ENCODE measurements around the gene DMD. TPM values are rescaled to one million over a fixed set of nuclear protein-coding genes. Genes with fewer than 3 reads are reported as not detected.

The DMD gene
- total RNA-seq, 1 donor from 2014 or later = 1.7 TPM

DNA sequence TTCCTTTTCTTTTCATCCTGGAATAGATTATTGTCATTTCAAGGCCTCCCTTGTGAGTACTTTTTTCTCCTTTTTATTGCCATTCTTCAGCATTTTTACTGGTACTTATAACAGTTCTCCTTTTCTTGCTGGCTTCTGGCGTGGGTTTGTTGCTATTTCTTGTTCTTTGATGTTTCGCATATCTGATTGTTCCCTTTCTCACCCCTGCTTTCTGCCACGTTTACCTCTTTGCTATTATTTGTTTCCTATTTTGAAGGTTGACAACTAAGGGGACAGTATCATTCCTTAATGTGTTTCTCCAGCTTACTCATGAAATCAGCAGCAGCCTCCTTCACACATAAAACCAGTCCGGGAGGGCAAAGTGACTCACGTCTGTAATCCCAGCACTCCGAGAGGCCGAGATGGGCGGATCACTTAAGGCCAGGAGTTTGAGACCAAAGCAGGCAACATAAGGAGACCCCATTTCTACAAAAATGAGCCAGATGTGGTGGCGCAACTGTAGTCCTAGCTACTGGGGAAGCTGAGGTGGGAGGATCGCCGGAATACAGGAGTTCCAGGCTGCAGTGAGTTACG, 72.6 kb downstream of the DMD start:
- H3K27ac Mint-ChIP-seq (ENCODE audit: unreplicated experiment) = no peak overlapping the region

DNA sequence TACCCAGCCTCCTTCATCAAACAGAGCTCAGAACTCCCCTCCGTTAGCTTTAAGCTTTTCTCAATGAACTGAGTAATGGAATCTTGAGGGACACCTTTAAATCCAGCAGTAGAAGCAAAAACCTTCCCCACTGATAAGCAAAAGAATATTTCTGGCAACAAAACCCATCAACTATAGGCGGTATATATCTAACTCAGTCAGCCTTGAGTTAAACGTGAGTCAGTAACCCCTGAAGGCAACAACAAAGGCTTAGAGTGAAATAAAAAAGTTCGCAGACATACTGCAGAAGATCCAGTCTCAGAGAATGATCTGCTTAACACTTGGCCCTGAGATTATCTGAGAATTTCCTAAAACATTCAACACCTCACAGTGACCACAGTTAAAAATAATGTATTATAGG, 77.2 kb downstream of the DMD start:
- Mint-ChIP-seq H3K4me3 (ENCODE audit: unreplicated experiment) (no peak overlapping the region), H3K9me3 (ENCODE audit: unreplicated experiment) (no peaks in the 10 kb centered on the region), H3K27ac (ENCODE audit: unreplicated experiment) (no peak overlapping the region), H3K27me3 (ENCODE audit: unreplicated experiment) (no peaks in the 10 kb centered on the region), H3K36me3 (ENCODE audit: unreplicated experiment) (no peaks in the 10 kb centered on the region), H3K4me1 (ENCODE audit: low read depth, unreplicated experiment) (no peaks in the 10 kb centered on the region)
- no peak for TF ChIP-seq CTCF (IDR thresholded peaks at IDR 0.05; ENCODE audit: partially characterized antibody, unreplicated experiment)
- DNase-seq = no peak

More for the DNA sequence above, 72.6 kb downstream of the DMD start:
- no peak overlapping the region for H3K4me3 Mint-ChIP-seq (ENCODE audit: unreplicated experiment)
- no peak for TF ChIP-seq CTCF (IDR thresholded peaks at IDR 0.05; ENCODE audit: partially characterized antibody, unreplicated experiment)
- DNase-seq = no peak
- H3K9me3 Mint-ChIP-seq (ENCODE audit: unreplicated experiment) = no peaks in the 10 kb centered on the region
- no peaks in the 10 kb centered on the region for H3K27me3 Mint-ChIP-seq (ENCODE audit: unreplicated experiment)
- H3K36me3 Mint-ChIP-seq (ENCODE audit: unreplicated experiment) = no peaks in the 10 kb centered on the region
- H3K4me1 Mint-ChIP-seq (ENCODE audit: low read depth, unreplicated experiment) = no peaks in the 10 kb centered on the region

DNA sequence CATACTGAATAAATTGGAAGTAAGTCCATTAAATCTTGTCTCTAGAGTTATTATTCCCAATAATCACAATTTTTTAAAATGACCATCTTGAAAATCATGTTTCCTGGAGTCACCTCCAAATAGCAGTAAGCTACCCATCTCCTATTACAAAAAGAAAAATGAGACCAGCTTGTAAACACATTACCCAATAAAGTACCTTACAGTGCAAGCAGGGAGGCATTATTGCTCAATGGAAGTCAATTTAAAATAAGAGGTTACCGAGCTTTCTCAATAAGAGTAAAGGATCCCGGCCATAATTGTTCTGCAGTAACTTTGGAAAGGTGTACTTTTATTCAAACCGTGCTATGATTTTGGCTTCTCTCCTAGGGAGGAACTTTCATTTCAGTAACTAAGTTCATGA, 78.0 kb downstream of the DMD start:
- Mint-ChIP-seq H3K36me3 (ENCODE audit: unreplicated experiment) (no peaks in the 10 kb centered on the region), H3K27me3 (ENCODE audit: unreplicated experiment) (no peaks in the 10 kb centered on the region), H3K4me1 (ENCODE audit: low read depth, unreplicated experiment) (no peaks in the 10 kb centered on the region), H3K4me3 (ENCODE audit: unreplicated experiment) (no peak overlapping the region), H3K9me3 (ENCODE audit: unreplicated experiment) (no peaks in the 10 kb centered on the region), H3K27ac (ENCODE audit: unreplicated experiment) (no peak overlapping the region)
- no peak for DNase-seq
- TF ChIP-seq CTCF (IDR thresholded peaks at IDR 0.05; ENCODE audit: partially characterized antibody, unreplicated experiment) = no peak

GRCh38 chrX:33132569-33132968, 78.8 kb downstream of the DMD start:
- Mint-ChIP-seq H3K9me3 (ENCODE audit: unreplicated experiment) (no peaks in the 10 kb centered on the region), H3K4me3 (ENCODE audit: unreplicated experiment) (no peak overlapping the region), H3K27me3 (ENCODE audit: unreplicated experiment) (no peaks in the 10 kb centered on the region), H3K36me3 (ENCODE audit: unreplicated experiment) (no peaks in the 10 kb centered on the region), H3K4me1 (ENCODE audit: low read depth, unreplicated experiment) (no peaks in the 10 kb centered on the region), H3K27ac (ENCODE audit: unreplicated experiment) (no peak overlapping the region)
- DNase-seq = no peak
- TF ChIP-seq CTCF (IDR thresholded peaks at IDR 0.05; ENCODE audit: partially characterized antibody, unreplicated experiment) = no peak

GRCh38 chrX:33129607-33130006, 81.7 kb downstream of the DMD start:
- Mint-ChIP-seq H3K27me3 (ENCODE audit: unreplicated experiment) (no peaks in the 10 kb centered on the region), H3K36me3 (ENCODE audit: unreplicated experiment) (no peaks in the 10 kb centered on the region), H3K27ac (ENCODE audit: unreplicated experiment) (no peak overlapping the region), H3K4me3 (ENCODE audit: unreplicated experiment) (no peak overlapping the region), H3K9me3 (ENCODE audit: unreplicated experiment) (no peaks in the 10 kb centered on the region), H3K4me1 (ENCODE audit: low read depth, unreplicated experiment) (no peaks in the 10 kb centered on the region)
- TF ChIP-seq CTCF (IDR thresholded peaks at IDR 0.05; ENCODE audit: partially characterized antibody, unreplicated experiment) = no peak
- DNase-seq = no peak
